Aorta (tissue), 5 donors: ENCODE measurements around the gene RAF1. TPM values are rescaled to one million over a fixed set of nuclear protein-coding genes. Genes with fewer than 3 reads are reported as not detected.

Experiments used
- ATAC-seq: fragments of 200-7000 bp; cut with Tn5 transposase; one replicate; pipeline ENCODE4 v1.9.1; 2022; ENCODE audit warnings: moderate library complexity; ENCODE audit not compliant: low FRiP score
- DNase-seq, 2 donors: peaks; one replicate each; pipeline ENCODE4 v3.0.0-alpha.2; 2020
- H3K27ac ChIP-seq, 2 donors: one replicate each; pipeline ENCODE4 v1.5.1; 2013; ENCODE audit warnings: low read length in 2 of 2, mild to moderate bottlenecking in 2 of 2, moderate library complexity in 2 of 2, control low read depth in 1 of 2, inconsistent platforms in 1 of 2, low read depth in 1 of 2
- H3K27me3 ChIP-seq, 2 donors: one replicate each; pipeline ENCODE4 v1.6.1; 2013; ENCODE audit warnings: control low read depth in 1 of 2, low read length in 1 of 2, mild to moderate bottlenecking in 1 of 2, moderate library complexity in 1 of 2; ENCODE audit not compliant: insufficient read depth in 2 of 2, control insufficient read depth in 1 of 2
- H3K36me3 ChIP-seq, 2 donors: one replicate each; pipeline ENCODE4 v1.6.1; 2013; ENCODE audit warnings: control low read depth in 1 of 2, low read length in 1 of 2, mild to moderate bottlenecking in 1 of 2; ENCODE audit not compliant: insufficient read depth in 2 of 2, control insufficient read depth in 1 of 2
- H3K4me1 ChIP-seq, 2 donors: one replicate each; pipeline ENCODE4 v1.6.1; 2013; ENCODE audit warnings: low read length in 2 of 2, control low read depth in 1 of 2, mild to moderate bottlenecking in 1 of 2, moderate library complexity in 1 of 2; ENCODE audit not compliant: insufficient read depth in 2 of 2, control insufficient read depth in 1 of 2
- H3K4me3 ChIP-seq, 2 donors: one replicate each; pipeline ENCODE4 v1.5.1; 2013; ENCODE audit warnings: low read length in 2 of 2, control low read depth in 1 of 2, mild to moderate bottlenecking in 1 of 2
- H3K9me3 ChIP-seq: one replicate; pipeline ENCODE4 v1.6.1; 2013; ENCODE audit warnings: mild to moderate bottlenecking, low read length; ENCODE audit not compliant: control insufficient read depth
- WGBS, 2 donors: extraction: QIAGEN DNeasy Blood & Tissue Kit; methylation state at CpG; one replicate each; pipeline ENCODE4 v1.1.7; 2013; 5-methylcytosine and 5-hydroxymethylcytosine counted together
- intact Hi-C, 2 donors: fragments of 100-400 bp; cut with DNase I; formaldehyde crosslinking; loops; one replicate each; pipeline versions ENCODE4 v1.14.2 to v1.15.0; 2022
- polyA plus RNA-seq, 2 donors: library from polyadenylated mRNA; stranded (reverse); fragments of 200-250 nt; gene quantifications; one replicate each; pipeline ENCODE4 v1.2.3, GENCODE V29; 2013
- total RNA-seq, 2 donors: library from RNA; stranded (reverse); fragmentation: NEBNext Ultra II Directional; extraction: Animal tissue kit (Norgen Biotek cat#: 25700); gene quantifications; one replicate each; pipeline ENCODE4 v1.2.1, GENCODE V29; 2021
- donor health status: healthy with polysubstance abuse.
- donor health status: Bipolar disorder and iron deficiency.
- donor health status: DM: no; HTN: no; CAD: no.
- donor health status: DM: no; HTN: no; CAD: no.
- donor health status: DM: yes; HTN: yes; CAD: no.

RAF1 gene
- total and polyA plus RNA-seq, 4 donors: 57.0 to 117 (median 89.7) TPM

GRCh38 chr3:12536423-12536822 is 127.5 kb downstream of the RAF1 start:
- ATAC-seq (no peak), DNase-seq (no peak)
- intact Hi-C loops: no loop called here
- Histone ChIP-seq H3K4me3 (no peak overlapping the region), H3K27ac (no peak overlapping the region), H3K4me1 (no peaks in the 10 kb centered on the region), H3K27me3 (no peaks in the 10 kb centered on the region), H3K36me3 (peaks cover 0 to 3% of the 10 kb centered on the region in 2 donors), H3K9me3 (no peaks in the 10 kb centered on the region)
- WGBS, 2 donors: 77 to 83% methylated on average over 6 of the region's 6 CpGs

Other genes with a start within 250 kb of the RAF1 start
- 10 to 100 TPM; 13.2 to 14.7 TPM for gene TSEN2, start 179.6 kb downstream of the RAF1 start, total RNA-seq
- gene TSEN2, start 179.6 kb downstream of the RAF1 start, polyA plus RNA-seq: 10 to 100 TPM; 13.4 TPM
- not detected for gene MKRN2OS, start 118.6 kb downstream of the RAF1 start, total RNA-seq
- 1 to 10 TPM in 1 of 2 donors, not detected in 1; 5.0 TPM for gene MKRN2OS, start 118.6 kb downstream of the RAF1 start, polyA plus RNA-seq
- gene MKRN2, start 107.0 kb downstream of the RAF1 start, total RNA-seq: 10 to 100 TPM; 22.2 to 22.5 TPM
- gene MKRN2, start 107.0 kb downstream of the RAF1 start, polyA plus RNA-seq: 10 to 100 TPM; 18.8 to 22.3 TPM
- gene TMEM40, start 95.1 kb upstream of the RAF1 start, total RNA-seq: under 1 TPM in 1 of 2 donors, not detected in 1; 0.84 TPM
- gene TMEM40, start 95.1 kb upstream of the RAF1 start, polyA plus RNA-seq: under 1 TPM in 1 of 2 donors, not detected in 1; 0.50 TPM
- gene CAND2, start 132.6 kb upstream of the RAF1 start, total RNA-seq: 10 to 100 TPM; 23.5 to 24.4 TPM
- gene CAND2, start 132.6 kb upstream of the RAF1 start, polyA plus RNA-seq: 1 to 10 TPM; 2.6 to 5.5 TPM
- gene RPL32, start 177.4 kb upstream of the RAF1 start, total RNA-seq: 1,000 to 10,000 TPM; 1,255 to 1,309 TPM
- gene RPL32, start 177.4 kb upstream of the RAF1 start, polyA plus RNA-seq: 1,000 to 10,000 TPM; 2,819 to 3,270 TPM